ENCODE data around the gene MYH1. TPM values are rescaled to one million over a fixed set of nuclear protein-coding genes. Genes with fewer than 3 reads are reported as not detected.

MYH1 gene
- total RNA-seq, 3 donors from 2014 or later, result 1.9 TPM; not detected in 2

GRCh38 chr17:10516065-10516464 is 2.3 kb downstream of the MYH1 start:
- no peak overlapping the region for H3K4me3 ChIP-seq
- H3K36me3 ChIP-seq, result no peaks in the 10 kb centered on the region
- peaks cover 0 to 2% of the 10 kb centered on the region in 2 donors for H3K27me3 ChIP-seq
- H3K27ac ChIP-seq, result no peak overlapping the region
- H3K9me3 ChIP-seq, result no peaks in the 10 kb centered on the region
- no peak for TF ChIP-seq POLR2AphosphoS5 (IDR thresholded peaks at IDR 0.05)
- no peak for TF ChIP-seq CTCF (IDR thresholded peaks at IDR 0.05)
- TF ChIP-seq POLR2A (IDR thresholded peaks at IDR 0.05), result no peak
- no peak for DNase-seq (ENCODE audit: low spot score in 2 of 2)
- H3K4me1 ChIP-seq, result no peaks in the 10 kb centered on the region
- intact Hi-C loops (cut with DNase I; ENCODE audit: low total_unique reads), result no loop called here

GRCh38 chr17:10513299-10514067 is 4.9 kb downstream of the MYH1 start:
- TF ChIP-seq POLR2A (IDR thresholded peaks at IDR 0.05), result no peak
- no peak for TF ChIP-seq CTCF (IDR thresholded peaks at IDR 0.05)
- TF ChIP-seq POLR2AphosphoS5 (IDR thresholded peaks at IDR 0.05), result no peak
- H3K4me3 ChIP-seq, result no peak overlapping the region

GRCh38 chr17:10512856-10513255 is 5.5 kb downstream of the MYH1 start:
- no peak for DNase-seq (ENCODE audit: low spot score in 2 of 2)
- TF ChIP-seq CTCF (IDR thresholded peaks at IDR 0.05), result no peak
- no peak for TF ChIP-seq POLR2A (IDR thresholded peaks at IDR 0.05)
- no peak for TF ChIP-seq POLR2AphosphoS5 (IDR thresholded peaks at IDR 0.05)
- peaks cover 0 to 2% of the 10 kb centered on the region in 2 donors for H3K27me3 ChIP-seq
- H3K4me3 ChIP-seq, result no peak overlapping the region
- no peaks in the 10 kb centered on the region for H3K9me3 ChIP-seq
- intact Hi-C loops (cut with DNase I; ENCODE audit: low total_unique reads), result no loop called here
- no peak overlapping the region for H3K27ac ChIP-seq
- no peaks in the 10 kb centered on the region for H3K4me1 ChIP-seq
- H3K36me3 ChIP-seq, result no peaks in the 10 kb centered on the region

More at GRCh38 chr17:10513299-10514067, 4.9 kb downstream of the MYH1 start:
- no peak for DNase-seq (ENCODE audit: low spot score in 2 of 2)
- H3K4me1 ChIP-seq, result no peaks in the 10 kb centered on the region
- H3K27me3 ChIP-seq, result peaks cover 0 to 2% of the 10 kb centered on the region in 2 donors
- H3K36me3 ChIP-seq, result no peaks in the 10 kb centered on the region
- no peak overlapping the region for H3K27ac ChIP-seq
- no peaks in the 10 kb centered on the region for H3K9me3 ChIP-seq
- intact Hi-C loops (cut with DNase I; ENCODE audit: low total_unique reads), result no loop called here

GRCh38 chr17:10499950-10500349 is 18.4 kb downstream of the MYH1 start:
- intact Hi-C loops (cut with DNase I; ENCODE audit: low total_unique reads), result no loop called here
- no peak for DNase-seq (ENCODE audit: low spot score in 2 of 2)
- H3K4me3 ChIP-seq, result no peak overlapping the region
- no peak overlapping the region for H3K27ac ChIP-seq
- H3K27me3 ChIP-seq, result no peaks in the 10 kb centered on the region
- no peak for TF ChIP-seq POLR2AphosphoS5 (IDR thresholded peaks at IDR 0.05)
- TF ChIP-seq POLR2A (IDR thresholded peaks at IDR 0.05), result no peak
- TF ChIP-seq CTCF (IDR thresholded peaks at IDR 0.05), result no peak
- no peaks in the 10 kb centered on the region for H3K36me3 ChIP-seq
- no peaks in the 10 kb centered on the region for H3K4me1 ChIP-seq
- no peaks in the 10 kb centered on the region for H3K9me3 ChIP-seq

DNA sequence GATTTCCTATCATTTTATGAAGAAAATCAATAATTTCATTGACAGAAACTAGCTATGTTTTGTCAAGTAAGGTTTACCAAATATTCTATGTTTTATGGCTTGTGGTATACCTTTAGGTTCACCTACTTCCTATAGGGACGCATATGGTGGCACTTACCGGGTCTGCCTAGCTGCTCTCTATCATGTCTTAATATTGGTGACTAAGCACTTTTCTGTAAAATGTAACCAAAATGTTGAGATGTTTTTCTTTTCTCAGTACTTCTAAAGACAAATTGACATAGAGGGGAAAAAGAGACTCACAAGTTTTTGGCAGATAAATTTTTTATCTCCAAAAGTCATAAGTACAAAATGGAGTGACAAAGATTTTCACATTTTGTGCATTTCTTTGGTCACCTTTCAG is 26.3 kb downstream of the MYH1 start:
- no peaks in the 10 kb centered on the region for H3K27me3 ChIP-seq
- TF ChIP-seq POLR2A (IDR thresholded peaks at IDR 0.05) (no peak), CTCF (IDR thresholded peaks at IDR 0.05) (no peak), POLR2AphosphoS5 (IDR thresholded peaks at IDR 0.05) (no peak)
- no peak overlapping the region for H3K27ac ChIP-seq
- no peak for DNase-seq (ENCODE audit: low spot score in 2 of 2)
- H3K4me3 ChIP-seq, result no peak overlapping the region
- no peaks in the 10 kb centered on the region for H3K36me3 ChIP-seq
- no peaks in the 10 kb centered on the region for H3K4me1 ChIP-seq
- intact Hi-C loops (cut with DNase I; ENCODE audit: low total_unique reads), result no loop called here
- H3K9me3 ChIP-seq, result peaks cover 0 to 37% of the 10 kb centered on the region in 2 donors
